GM18520 (cell line): Measurements from ENCODE around the gene GATA3.
"Not testable (repeated sequence)": the region's sequence is repeated elsewhere in the genome, so short reads cannot be mapped to it uniquely, and the experiment has no call there.

Experiments
- ATAC-seq: cut with Tn5 transposase; IDR thresholded peaks from one replicate; pipeline ENCODE4 v1.9.1; 2021; ENCODE audit not compliant: unreplicated experiment

GATA3 gene

GRCh38 chr10:8054494-8055407 lies at the start of gene GATA3:
Gene GATA3 (plus strand): TSS chr10:8054688. CDS start chr10:8055656, 968 bp downstream.
- peak; percentile 26 for ATAC-seq

DNA sequence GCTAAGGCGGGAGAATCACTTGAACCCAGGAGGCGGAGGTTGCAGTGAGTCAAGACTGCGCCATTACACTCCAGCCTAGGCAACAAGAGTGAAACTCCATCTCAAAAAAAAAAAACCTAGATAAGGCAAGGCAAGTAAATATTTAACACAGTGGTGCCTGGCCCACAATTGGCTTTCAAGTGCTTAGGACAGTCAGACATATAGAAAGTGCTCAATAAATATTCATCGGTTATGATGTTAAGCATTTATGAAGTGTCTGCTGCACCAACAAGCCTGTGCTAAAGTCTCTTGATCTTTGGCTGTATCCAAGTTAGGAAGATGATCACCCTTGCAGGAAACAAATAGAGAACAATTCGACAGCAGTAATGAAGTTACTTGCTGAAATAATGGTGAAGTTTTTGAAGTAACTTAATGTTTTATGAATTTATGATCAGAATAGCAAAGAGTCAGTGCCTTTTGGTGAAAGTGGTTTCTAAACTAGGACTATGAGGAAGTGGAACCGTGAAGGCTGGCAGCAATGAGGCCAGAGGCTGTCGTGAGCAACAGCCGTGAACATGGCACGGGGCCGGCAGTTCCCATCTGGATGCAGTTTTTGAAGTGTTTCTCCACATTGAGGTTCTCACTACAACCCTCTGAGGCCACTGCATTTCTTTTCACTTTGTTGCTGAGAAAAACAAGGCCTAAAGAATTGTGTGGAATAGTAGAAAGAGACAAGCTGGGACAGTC lies 48.1 kb upstream of the GATA3 start:
- ATAC-seq, result peak; percentile 55

- no peak for ATAC-seq
Observed at GRCh38 chr10:8009031-8009430, 45.5 kb upstream of the GATA3 start.

GRCh38 chr10:8013006-8013405 lies 41.5 kb upstream of the GATA3 start:
- no peak for ATAC-seq

DNA sequence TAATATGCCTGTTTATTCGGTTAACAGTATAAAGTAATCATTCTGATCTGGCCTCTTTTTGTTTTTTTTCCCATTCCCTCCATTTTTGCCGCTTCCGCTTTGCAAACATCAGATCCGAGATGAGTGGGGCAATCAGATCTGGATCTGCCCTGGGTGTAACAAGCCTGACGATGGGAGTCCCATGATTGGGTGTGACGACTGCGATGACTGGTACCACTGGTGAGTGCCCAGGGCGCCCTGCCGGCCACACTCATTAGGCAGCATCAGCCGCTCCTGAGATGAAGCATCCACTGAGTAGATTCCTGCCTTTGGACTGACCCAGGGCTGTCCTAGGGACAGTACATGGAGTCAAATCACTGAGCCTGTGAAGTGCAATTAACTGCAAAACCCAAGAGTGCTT lies 40.9 kb upstream of the GATA3 start:
- ATAC-seq, result no peak

- no peak for ATAC-seq
Observed at GRCh38 chr10:8014649-8015048, 39.8 kb upstream of the GATA3 start.

GRCh38 chr10:8017277-8017676 lies 37.2 kb upstream of the GATA3 start:
- ATAC-seq, result no peak

DNA sequence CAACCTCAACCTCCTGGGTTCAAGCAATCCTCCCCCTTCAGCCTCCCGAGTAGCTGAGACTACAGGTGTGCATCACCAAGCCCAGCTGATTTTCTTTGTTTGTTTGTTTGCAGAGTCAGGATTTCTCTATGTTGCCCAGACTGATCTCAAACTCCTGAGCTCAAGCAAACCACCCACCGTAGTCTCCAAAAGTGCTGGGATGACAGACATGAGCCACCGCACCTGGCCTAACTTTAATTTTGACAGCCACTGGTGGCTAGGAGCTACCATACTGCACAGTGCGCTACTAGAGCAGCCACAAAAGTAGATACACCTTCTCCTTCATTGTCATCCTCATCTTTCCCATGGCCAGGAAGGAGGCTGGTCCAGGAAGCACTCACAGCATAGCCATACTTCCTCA lies 31.2 kb upstream of the GATA3 start:
- no peak for ATAC-seq

DNA sequence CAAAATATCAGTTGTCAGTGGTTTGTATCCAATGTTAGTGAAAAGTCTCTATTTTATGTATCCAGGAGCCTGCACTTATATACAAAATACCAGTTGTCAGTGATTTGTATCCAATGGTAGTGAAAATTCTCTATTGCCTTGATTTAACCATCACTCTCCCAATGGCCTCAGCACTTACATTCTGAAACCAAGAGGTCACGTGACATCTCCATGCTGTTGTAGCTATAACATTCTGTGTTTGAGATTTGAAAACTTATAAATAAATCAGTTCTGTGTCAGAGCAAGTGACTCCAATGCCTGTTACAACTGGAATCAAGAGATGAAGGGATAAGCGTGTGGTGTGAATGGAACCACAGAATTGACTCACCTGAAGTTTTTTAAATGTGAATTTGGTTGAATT lies 30.6 kb upstream of the GATA3 start:
- no peak for ATAC-seq

- ATAC-seq, result no peak
Observed at GRCh38 chr10:8026349-8027259, 27.9 kb upstream of the GATA3 start.

GRCh38 chr10:8031211-8031610 lies 23.3 kb upstream of the GATA3 start:
- not testable (repeated sequence) for ATAC-seq

DNA sequence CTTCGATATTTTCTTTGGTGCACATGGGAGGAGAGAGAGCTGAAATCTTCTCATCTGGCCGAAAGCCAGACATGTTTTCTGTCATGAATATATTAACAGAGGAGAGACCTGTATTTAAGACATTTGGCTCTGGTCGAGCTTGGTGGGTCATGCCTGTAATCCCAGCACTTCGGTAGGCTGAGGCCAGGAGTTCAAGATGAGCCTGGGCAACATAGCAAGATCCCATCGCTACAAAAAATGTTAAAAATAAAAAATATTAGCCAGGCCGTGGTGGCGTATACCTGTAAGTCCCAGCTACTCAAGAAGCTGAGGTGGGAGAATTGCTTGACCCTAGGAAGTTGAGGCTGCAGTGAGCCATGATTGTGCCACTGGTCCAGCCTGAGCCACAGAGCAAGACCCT lies 21.9 kb upstream of the GATA3 start:
- no peak for ATAC-seq

GRCh38 chr10:8033812-8034465 lies 20.5 kb upstream of the GATA3 start:
- ATAC-seq, result no peak

DNA sequence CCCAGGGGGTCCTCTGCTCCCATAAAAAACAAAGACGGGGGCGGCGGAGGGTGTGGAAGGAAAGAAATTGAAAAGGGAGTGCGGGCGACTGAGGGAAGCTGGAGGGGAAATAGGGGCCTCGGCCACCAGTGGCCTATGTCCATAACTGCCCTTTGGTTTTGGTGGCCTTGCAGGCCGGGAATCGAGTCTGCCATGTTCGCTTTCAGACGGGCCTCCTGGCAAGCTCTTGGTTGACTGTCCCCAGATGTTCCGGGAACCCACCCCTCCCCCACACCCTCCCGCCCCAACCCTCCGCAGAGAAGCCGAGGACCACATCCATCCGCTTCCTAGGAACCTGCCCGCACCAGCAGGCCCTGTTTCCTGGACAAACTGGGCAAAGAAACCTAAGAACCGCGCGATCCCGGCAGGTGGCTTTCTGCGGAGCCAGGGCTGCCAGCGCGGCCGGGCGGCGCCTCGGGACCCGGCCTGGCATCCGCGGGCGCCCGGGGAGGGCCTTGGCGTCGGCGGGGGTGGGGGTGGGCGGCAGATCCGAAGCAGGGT lies 20.0 kb upstream of the GATA3 start:
- no peak for ATAC-seq

- ATAC-seq, result no peak
Observed at GRCh38 chr10:8035006-8035640, 19.4 kb upstream of the GATA3 start.

DNA sequence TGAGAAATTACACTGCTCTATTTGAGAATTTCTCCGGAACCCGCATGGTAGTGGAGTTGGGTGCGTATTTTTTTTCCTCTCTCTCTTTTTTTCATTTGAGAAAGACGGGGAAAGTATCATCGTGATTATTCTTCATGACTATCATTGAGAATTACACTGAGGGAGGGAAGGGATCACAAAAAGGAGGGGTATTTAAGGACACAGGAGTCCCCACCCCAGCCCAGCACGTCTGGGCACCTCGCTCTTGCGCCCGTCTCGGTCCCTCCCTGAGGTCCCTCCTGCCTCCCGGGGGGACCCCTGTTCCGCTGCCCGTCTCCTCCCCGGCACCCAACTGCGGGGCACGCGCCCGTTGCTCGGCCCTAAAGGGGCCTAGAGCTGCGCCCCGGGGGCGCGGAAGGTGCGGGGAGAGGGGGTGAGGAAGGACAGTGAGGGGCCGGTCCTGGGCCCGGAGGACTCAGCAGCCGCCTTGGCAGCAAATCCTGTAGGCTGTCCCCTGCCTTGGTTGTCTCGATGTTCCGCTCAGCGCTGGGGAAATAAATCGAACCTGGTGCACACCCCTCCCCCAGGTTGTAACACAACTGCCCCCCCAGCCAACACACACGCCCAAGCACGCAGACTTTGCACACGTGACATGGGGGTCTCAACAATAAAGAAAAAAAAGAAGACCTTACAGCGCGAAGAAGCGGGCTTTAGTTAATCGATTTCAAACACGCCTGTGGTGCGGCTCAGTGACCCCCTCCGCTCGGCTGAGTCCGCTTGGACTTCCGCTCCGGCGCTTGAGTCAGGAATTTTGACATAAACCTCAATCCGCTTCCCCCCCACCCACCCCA lies 18.6 kb upstream of the GATA3 start:
- ATAC-seq, result no peak

- no peak for ATAC-seq
Observed at GRCh38 chr10:8036506-8037198, 17.8 kb upstream of the GATA3 start.

DNA sequence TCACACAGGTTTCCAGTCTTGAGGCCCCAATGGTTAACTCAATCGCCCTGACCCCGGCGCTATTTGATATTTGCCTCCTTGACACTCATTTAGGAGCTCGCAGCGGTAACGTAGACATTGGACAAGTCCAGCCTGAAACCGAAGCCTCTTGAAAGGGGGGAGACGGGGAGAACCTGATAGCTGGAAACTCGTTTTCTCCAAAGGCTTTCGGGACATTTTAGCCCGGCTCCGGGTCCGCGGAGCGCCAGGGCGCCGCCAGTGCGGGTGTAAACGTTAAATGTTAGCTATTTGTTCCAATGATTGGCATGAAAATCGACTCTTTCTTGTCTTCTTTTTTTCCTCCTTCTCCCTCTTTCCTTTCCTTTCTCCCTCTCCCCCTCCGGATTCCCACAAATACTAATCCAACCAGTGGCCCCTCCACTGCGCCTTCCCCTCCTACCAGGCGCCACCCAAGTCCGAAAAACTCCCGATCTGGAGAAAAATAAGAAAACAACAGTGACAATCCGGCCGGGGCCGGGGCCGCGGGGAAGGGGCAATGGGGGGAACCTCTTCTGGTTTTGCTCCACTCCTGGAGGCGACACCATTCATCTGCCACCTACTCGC lies 17.2 kb upstream of the GATA3 start:
- no peak for ATAC-seq
